HUES48 (cell line): ENCODE measurements around the gene FAM161A.
"Not testable (repeated sequence)": the region's sequence is repeated elsewhere in the genome, so short reads cannot be mapped to it uniquely, and the experiment has no call there.

Experiments
- H3K27ac ChIP-seq: one replicate; pipeline ENCODE4 v1.7.0; 2013; ENCODE audit warnings: low read depth, low read length, inconsistent platforms
- H3K27me3 ChIP-seq: 2 replicates; pipeline ENCODE4 v1.6.1; 2013; ENCODE audit warnings: mild to moderate bottlenecking, low read length; ENCODE audit not compliant: control insufficient read depth, insufficient read depth
- H3K36me3 ChIP-seq: 2 replicates; pipeline ENCODE4 v1.6.1; 2013; ENCODE audit warnings: low read length; ENCODE audit not compliant: control insufficient read depth, insufficient read depth
- H3K4me1 ChIP-seq: 2 replicates; pipeline ENCODE4 v1.6.1; 2013; ENCODE audit warnings: mild to moderate bottlenecking, low read length; ENCODE audit not compliant: control insufficient read depth, insufficient read depth
- H3K4me3 ChIP-seq: 2 replicates; pipeline ENCODE4 v1.5.1; 2013; ENCODE audit warnings: mild to moderate bottlenecking, low read depth, low read length
- H3K9ac ChIP-seq: 2 replicates; pipeline ENCODE4 v1.6.1; 2013; ENCODE audit warnings: mild to moderate bottlenecking, low read depth, low read length, moderate library complexity
- H3K9me3 ChIP-seq: 2 replicates; pipeline ENCODE4 v1.6.1; 2013; ENCODE audit warnings: low read length; ENCODE audit not compliant: control insufficient read depth, insufficient read depth

FAM161A gene

GRCh38 chr2:61807036-61807757 is 46.7 kb downstream of the FAM161A start:
- no peaks in the 10 kb centered on the region for H3K27me3 ChIP-seq
- no peaks in the 10 kb centered on the region for H3K36me3 ChIP-seq
- no peak overlapping the region for H3K4me3 ChIP-seq
- 0 out of 2 replicates have a peak, but pooled peaks cover under 1% of the 10 kb centered on the region for H3K4me1 ChIP-seq
- H3K9ac ChIP-seq = no peak overlapping the region
- H3K27ac ChIP-seq = no peak overlapping the region
- no peaks in the 10 kb centered on the region for H3K9me3 ChIP-seq

GRCh38 chr2:61802548-61802947 is 51.3 kb downstream of the FAM161A start:
- Histone ChIP-seq H3K27me3 (no peaks in the 10 kb centered on the region), H3K9me3 (no peaks in the 10 kb centered on the region), H3K9ac (no peak overlapping the region), H3K4me3 (no peak overlapping the region), H3K4me1 (peaks cover 6% of the 10 kb centered on the region; the same call in 1 of the 2 replicates), H3K36me3 (no peaks in the 10 kb centered on the region), H3K27ac (no peak overlapping the region)

GRCh38 chr2:61799099-61799498 is 54.8 kb downstream of the FAM161A start:
- H3K27ac ChIP-seq = no peak overlapping the region
- no peaks in the 10 kb centered on the region for H3K9me3 ChIP-seq
- peaks cover 6% of the 10 kb centered on the region; the same call in 1 of the 2 replicates for H3K4me1 ChIP-seq
- H3K4me3 ChIP-seq = no peak overlapping the region
- no peak overlapping the region for H3K9ac ChIP-seq
- no peaks in the 10 kb centered on the region for H3K36me3 ChIP-seq
- H3K27me3 ChIP-seq = no peaks in the 10 kb centered on the region

GRCh38 chr2:61797446-61797845 is 56.4 kb downstream of the FAM161A start:
- not testable (repeated sequence) for H3K9me3 ChIP-seq, H3K4me3 ChIP-seq, H3K27ac ChIP-seq, H3K27me3 ChIP-seq, H3K9ac ChIP-seq, H3K4me1 ChIP-seq, H3K36me3 ChIP-seq

GRCh38 chr2:61795408-61795807 is 58.5 kb downstream of the FAM161A start:
- no peaks in the 10 kb centered on the region for H3K27me3 ChIP-seq
- no peak overlapping the region for H3K4me3 ChIP-seq
- H3K9ac ChIP-seq = no peak overlapping the region
- no peaks in the 10 kb centered on the region for H3K4me1 ChIP-seq
- H3K9me3 ChIP-seq = no peaks in the 10 kb centered on the region
- H3K36me3 ChIP-seq = no peaks in the 10 kb centered on the region
- H3K27ac ChIP-seq = no peak overlapping the region

- Histone ChIP-seq H3K9ac (no peak overlapping the region; the same call in 1 of the 2 replicates), H3K27ac (no peak overlapping the region), H3K4me3 (peak overlapping the region; percentile 80), H3K27me3 (no peaks in the 10 kb centered on the region), H3K9me3 (no peaks in the 10 kb centered on the region), H3K36me3 (no peaks in the 10 kb centered on the region), H3K4me1 (no peaks in the 10 kb centered on the region)
These were observed 60.4 kb downstream of the FAM161A start for GRCh38 chr2:61793389-61793836.

- H3K4me3 ChIP-seq = no peak overlapping the region
- H3K9me3 ChIP-seq = no peaks in the 10 kb centered on the region
- H3K36me3 ChIP-seq = no peaks in the 10 kb centered on the region
- no peaks in the 10 kb centered on the region for H3K27me3 ChIP-seq
- H3K27ac ChIP-seq = no peak overlapping the region
- no peaks in the 10 kb centered on the region for H3K4me1 ChIP-seq
- H3K9ac ChIP-seq = no peak overlapping the region
These were observed 61.4 kb downstream of the FAM161A start for GRCh38 chr2:61792355-61792890.

GRCh38 chr2:61789807-61790602 is 63.9 kb downstream of the FAM161A start:
- no peak overlapping the region for H3K27ac ChIP-seq
- no peaks in the 10 kb centered on the region for H3K4me1 ChIP-seq
- no peaks in the 10 kb centered on the region for H3K36me3 ChIP-seq
- no peaks in the 10 kb centered on the region for H3K27me3 ChIP-seq
- H3K9ac ChIP-seq = no peak overlapping the region
- no peaks in the 10 kb centered on the region for H3K9me3 ChIP-seq
- no peak overlapping the region for H3K4me3 ChIP-seq

GRCh38 chr2:61787941-61788563 is 65.8 kb downstream of the FAM161A start:
- H3K9me3 ChIP-seq = no peaks in the 10 kb centered on the region
- no peak overlapping the region for H3K9ac ChIP-seq
- no peak overlapping the region for H3K4me3 ChIP-seq
- H3K36me3 ChIP-seq = no peaks in the 10 kb centered on the region
- no peaks in the 10 kb centered on the region for H3K27me3 ChIP-seq
- no peaks in the 10 kb centered on the region for H3K4me1 ChIP-seq
- H3K27ac ChIP-seq = no peak overlapping the region

GRCh38 chr2:61786876-61787275 is 67.0 kb downstream of the FAM161A start:
- no peak overlapping the region for H3K27ac ChIP-seq
- H3K4me3 ChIP-seq = no peak overlapping the region

More at GRCh38 chr2:61786876-61787275, 67.0 kb downstream of the FAM161A start:
- no peaks in the 10 kb centered on the region for H3K9me3 ChIP-seq
- no peaks in the 10 kb centered on the region for H3K27me3 ChIP-seq
- H3K9ac ChIP-seq = no peak overlapping the region
- H3K4me1 ChIP-seq = no peaks in the 10 kb centered on the region
- no peaks in the 10 kb centered on the region for H3K36me3 ChIP-seq
